ENCODE results near the gene COL6A2.
"Not testable (repeated sequence)": the region's sequence is repeated elsewhere in the genome, so short reads cannot be mapped to it uniquely, and the experiment has no call there.

The COL6A2 gene

GRCh38 chr21:46093668-46094400 lies 4.1 kb upstream of the COL6A2 start:
- DNase-seq (ENCODE audit: low read depth in 2 of 2) = no peak

- no peak for DNase-seq (ENCODE audit: low read depth in 2 of 2)
Observed at GRCh38 chr21:46094401-46095082, 3.4 kb upstream of the COL6A2 start.

- no peak for DNase-seq (ENCODE audit: low read depth in 2 of 2)
Observed at GRCh38 chr21:46095083-46095719, 2.7 kb upstream of the COL6A2 start.

- DNase-seq (ENCODE audit: low read depth in 2 of 2) = no peak
Observed at GRCh38 chr21:46095814-46096595, 1.9 kb upstream of the COL6A2 start.

GRCh38 chr21:46096596-46097335 lies 1.1 kb upstream of the COL6A2 start:
- DNase-seq (ENCODE audit: low read depth in 2 of 2) = no peak

- no peak for DNase-seq (ENCODE audit: low read depth in 2 of 2)
Observed at GRCh38 chr21:46098303-46099141, 610 bp downstream of the COL6A2 start.

- no peak for DNase-seq (ENCODE audit: low read depth in 2 of 2)
Observed at GRCh38 chr21:46099476-46099875, 1.6 kb downstream of the COL6A2 start.

- no peak for DNase-seq (ENCODE audit: low read depth in 2 of 2)
Observed at GRCh38 chr21:46100020-46100419, 2.1 kb downstream of the COL6A2 start.

GRCh38 chr21:46100426-46100825 lies 2.5 kb downstream of the COL6A2 start:
- no peak for DNase-seq (ENCODE audit: low read depth in 2 of 2)

GRCh38 chr21:46100906-46101305 lies 3.0 kb downstream of the COL6A2 start:
- no peak for DNase-seq (ENCODE audit: low read depth in 2 of 2)

- no peak for DNase-seq (ENCODE audit: low read depth in 2 of 2)
Observed at GRCh38 chr21:46104104-46104503, 6.2 kb downstream of the COL6A2 start.

- not testable (repeated sequence) for DNase-seq (ENCODE audit: low read depth in 2 of 2)
Observed at GRCh38 chr21:46107376-46107775, 9.5 kb downstream of the COL6A2 start.

- no peak for DNase-seq (ENCODE audit: low read depth in 2 of 2)
Observed at GRCh38 chr21:46108827-46109312, 11.0 kb downstream of the COL6A2 start.

GRCh38 chr21:46109313-46110221 lies 11.7 kb downstream of the COL6A2 start:
- DNase-seq (ENCODE audit: low read depth in 2 of 2) = no peak

GRCh38 chr21:46110499-46111192 lies 12.7 kb downstream of the COL6A2 start:
- no peak for DNase-seq (ENCODE audit: low read depth in 2 of 2)

GRCh38 chr21:46111193-46111571 lies 13.3 kb downstream of the COL6A2 start:
- no peak for DNase-seq (ENCODE audit: low read depth in 2 of 2)

GRCh38 chr21:46111857-46112724 lies 14.2 kb downstream of the COL6A2 start:
- DNase-seq (ENCODE audit: low read depth in 2 of 2) = no peak

All from activated CD4-positive, alpha-beta T cell treated with anti-CD3 and anti-CD28 coated beads for 24 hours (primary cell).